GM20000 (cell line): ENCODE measurements around the gene SGSM1.

Source experiments
- DNase-seq: peaks from one replicate; pipeline ENCODE4 v3.0.0; 2012; ENCODE audit warnings: low spot score
- TF ChIP-seq, protein P1 (sequence below): IDR thresholded peaks from 2 replicates; pipeline ENCODE4 v1.5.1; 2012; ENCODE audit warnings: mild to moderate bottlenecking, control low read depth; ENCODE audit errors: extremely low read depth, missing control alignments

Gene SGSM1

GRCh38 chr22:24954856-24955255, 148.8 kb downstream of the SGSM1 start:
- no peak for DNase-seq
- TF ChIP-seq, protein P1, sequence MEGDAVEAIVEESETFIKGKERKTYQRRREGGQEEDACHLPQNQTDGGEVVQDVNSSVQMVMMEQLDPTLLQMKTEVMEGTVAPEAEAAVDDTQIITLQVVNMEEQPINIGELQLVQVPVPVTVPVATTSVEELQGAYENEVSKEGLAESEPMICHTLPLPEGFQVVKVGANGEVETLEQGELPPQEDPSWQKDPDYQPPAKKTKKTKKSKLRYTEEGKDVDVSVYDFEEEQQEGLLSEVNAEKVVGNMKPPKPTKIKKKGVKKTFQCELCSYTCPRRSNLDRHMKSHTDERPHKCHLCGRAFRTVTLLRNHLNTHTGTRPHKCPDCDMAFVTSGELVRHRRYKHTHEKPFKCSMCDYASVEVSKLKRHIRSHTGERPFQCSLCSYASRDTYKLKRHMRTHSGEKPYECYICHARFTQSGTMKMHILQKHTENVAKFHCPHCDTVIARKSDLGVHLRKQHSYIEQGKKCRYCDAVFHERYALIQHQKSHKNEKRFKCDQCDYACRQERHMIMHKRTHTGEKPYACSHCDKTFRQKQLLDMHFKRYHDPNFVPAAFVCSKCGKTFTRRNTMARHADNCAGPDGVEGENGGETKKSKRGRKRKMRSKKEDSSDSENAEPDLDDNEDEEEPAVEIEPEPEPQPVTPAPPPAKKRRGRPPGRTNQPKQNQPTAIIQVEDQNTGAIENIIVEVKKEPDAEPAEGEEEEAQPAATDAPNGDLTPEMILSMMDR = no peak

DNA sequence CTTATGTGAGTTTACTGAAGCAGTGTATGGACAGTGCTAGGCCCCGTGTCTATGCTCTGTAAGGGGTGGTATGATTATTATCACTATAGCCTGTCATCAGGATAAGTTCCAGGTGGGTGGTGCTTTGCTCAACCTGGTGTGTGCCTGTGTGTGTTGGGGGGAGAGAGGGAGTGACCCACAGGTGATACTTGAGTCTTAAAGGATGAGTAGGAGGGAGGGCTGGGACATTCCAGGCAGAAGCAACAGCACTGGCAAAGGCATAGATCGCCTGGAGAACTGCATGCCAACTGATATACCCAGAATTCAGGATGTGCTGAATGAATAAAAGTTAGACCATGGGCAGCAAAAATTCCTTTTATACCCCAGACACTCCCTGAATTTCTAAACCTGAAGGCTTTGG, 151.0 kb downstream of the SGSM1 start:
- TF ChIP-seq, protein P1 = no peak
- no peak for DNase-seq

GRCh38 chr22:24961217-24961844, 155.3 kb downstream of the SGSM1 start:
- no peak for DNase-seq
- TF ChIP-seq, protein P1 = no peak

GRCh38 chr22:24962094-24962493, 156.1 kb downstream of the SGSM1 start:
- no peak for DNase-seq
- TF ChIP-seq, protein P1 = no peak

DNA sequence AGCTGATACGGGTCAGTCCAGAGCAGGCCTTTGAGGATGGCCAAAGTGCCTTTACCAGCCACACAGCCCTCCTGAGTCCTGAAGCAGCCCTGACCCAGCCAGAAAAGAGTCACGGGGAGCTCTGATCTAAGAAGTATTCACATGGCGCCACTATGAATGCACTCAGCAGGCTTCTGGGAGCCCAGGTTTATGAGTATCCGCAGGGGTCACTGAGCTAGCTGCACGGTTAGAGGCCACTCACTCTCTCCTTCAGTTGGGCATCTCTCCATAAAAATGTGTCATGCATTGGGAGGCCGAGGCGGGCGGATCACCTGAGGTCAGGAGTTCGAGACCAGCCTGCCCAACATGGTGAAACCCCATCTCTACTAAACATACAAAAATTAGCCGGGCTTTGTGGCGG, 156.8 kb downstream of the SGSM1 start:
- DNase-seq = no peak
- TF ChIP-seq, protein P1 = no peak

DNA sequence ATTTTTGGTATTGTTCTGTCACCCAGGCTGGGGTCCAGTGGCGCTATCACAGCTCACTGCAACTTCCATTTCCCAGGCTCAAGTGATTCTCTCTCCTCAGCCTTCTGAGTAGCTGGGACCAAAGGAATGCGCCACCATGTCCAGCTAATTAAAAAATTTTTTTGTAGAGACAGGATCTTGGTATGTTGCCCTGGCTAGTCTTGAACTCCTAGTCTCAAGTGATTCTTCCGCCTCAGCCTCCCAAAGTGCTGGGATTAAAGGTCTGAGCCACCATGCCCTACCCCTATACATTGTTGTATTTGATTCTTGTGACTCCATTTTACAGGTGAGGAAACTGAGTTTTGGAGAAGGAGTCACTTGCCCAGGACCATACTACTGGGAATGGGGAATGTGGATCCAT, 158.4 kb downstream of the SGSM1 start:
- TF ChIP-seq, protein P1 = no peak

DNA sequence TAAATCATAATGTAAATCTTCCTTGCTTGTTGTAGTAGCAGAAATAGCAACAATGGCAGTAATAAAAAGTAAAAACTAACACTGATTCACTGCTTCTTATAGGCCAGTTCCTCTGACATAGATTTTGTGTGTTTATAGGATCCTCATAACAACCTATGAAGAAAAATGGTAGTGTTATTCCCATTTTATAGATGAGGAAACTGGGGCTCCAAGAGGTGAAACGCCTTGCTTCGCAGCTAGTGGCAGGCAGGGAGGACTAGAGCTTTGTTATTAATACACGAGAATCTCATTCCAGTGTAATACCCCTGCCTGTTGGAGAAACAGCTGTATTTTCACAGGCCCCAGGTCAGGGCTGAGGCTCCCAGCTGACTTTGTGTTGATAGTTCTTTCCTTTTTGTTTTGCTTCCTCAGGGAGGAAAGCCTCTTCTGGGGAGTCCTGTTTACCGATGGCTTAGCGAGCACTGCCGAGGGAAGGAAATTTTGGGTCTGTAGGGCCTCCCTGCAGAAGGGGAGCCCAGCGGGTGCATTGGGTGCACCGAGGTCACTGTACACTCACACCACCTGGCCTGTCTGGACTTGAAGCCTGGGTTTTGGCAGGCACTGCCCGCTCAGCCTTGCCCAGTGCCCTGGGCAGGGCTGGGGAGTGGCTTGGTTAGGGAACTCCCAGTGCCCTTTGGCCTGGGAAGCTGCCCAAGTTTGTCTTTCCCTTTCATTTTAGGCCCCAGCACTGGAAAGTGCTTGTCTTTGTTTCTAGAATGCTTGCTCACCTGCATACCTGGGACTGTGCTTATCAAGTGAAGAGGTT, 160.0 kb downstream of the SGSM1 start:
- TF ChIP-seq, protein P1 = no peak
- DNase-seq = no peak

More for the DNA sequence above, 158.4 kb downstream of the SGSM1 start:
- no peak for DNase-seq
